Hepatic stellate cell (primary cell): Measurements from ENCODE around the gene THAP11.
A peak's percentile ranks its signal among the peaks of the same experiment; 100 is the strongest.
"Not testable (repeated sequence)": the region's sequence is repeated elsewhere in the genome, so short reads cannot be mapped to it uniquely, and the experiment has no call there.

Experiments
- DNase-seq: peaks from one replicate; pipeline ENCODE4 v3.0.0; 2011; ENCODE audit warnings: low spot score

The THAP11 gene

DNA sequence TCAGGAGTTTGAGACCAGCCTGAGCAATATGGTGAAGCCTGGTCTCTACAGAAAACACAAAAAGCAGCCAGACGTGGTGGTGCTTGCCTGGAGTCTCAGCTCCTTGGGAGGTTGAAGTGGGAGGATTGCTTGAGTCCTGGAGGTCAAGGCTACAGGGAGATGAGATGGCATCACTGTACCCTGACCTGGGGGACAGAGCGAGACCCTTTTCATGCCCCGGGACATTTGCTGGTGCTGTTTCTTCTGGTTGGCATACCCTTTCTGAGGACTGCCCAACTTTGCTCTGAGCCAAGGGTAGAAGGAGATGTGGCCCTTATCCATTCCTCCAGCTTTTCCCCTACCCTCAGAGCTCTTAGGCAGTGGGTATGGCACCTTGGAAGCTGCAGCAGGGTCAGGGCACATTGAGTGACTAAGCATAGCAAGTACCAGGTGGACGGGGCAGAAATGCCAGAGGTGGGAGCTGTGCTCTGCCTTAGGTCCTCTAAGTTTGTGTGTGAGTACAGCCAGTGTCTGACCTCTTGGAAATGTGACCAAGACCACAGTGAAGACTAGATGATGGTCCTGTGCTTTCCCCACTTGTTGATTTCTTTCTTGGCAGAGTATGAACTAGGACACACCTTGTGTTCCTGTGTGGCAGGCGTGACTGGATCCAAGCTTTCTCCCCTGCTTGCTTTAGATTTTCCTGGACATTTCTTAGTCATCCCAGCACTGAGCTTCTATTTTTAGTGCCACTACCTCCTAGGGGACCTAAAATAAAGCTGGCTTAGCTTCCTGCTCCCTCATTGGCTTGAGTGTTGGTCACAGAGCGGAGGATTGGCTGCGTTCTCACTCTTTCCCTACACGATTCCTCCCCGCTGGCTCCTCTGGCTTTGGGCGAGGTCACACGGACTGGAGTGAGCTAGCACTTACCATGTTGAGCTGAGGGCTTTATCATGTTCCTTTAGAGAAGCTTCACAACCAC is 20.8 kb downstream of the THAP11 start:
- DNase-seq = peak; percentile 92

DNA sequence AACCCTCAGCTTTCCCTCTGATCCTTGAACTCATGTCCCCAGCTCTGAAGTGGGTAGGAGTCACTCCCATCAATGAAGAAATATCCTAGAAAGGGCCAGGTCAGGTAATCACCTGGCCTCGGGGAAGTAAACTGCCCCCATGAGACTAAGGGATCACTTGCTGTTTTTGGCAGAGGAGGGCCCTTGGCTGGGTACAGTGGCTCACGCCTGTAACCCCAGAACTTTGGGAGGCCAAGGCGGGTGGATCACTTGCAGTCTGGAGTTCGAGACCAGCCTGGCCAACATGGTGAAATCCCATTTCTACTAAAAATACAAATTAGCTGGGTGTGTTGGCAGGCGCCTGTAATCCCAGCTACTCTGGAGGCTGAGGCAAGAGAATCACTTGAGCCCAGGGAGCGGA is 21.9 kb downstream of the THAP11 start:
- not testable (repeated sequence) for DNase-seq

DNA sequence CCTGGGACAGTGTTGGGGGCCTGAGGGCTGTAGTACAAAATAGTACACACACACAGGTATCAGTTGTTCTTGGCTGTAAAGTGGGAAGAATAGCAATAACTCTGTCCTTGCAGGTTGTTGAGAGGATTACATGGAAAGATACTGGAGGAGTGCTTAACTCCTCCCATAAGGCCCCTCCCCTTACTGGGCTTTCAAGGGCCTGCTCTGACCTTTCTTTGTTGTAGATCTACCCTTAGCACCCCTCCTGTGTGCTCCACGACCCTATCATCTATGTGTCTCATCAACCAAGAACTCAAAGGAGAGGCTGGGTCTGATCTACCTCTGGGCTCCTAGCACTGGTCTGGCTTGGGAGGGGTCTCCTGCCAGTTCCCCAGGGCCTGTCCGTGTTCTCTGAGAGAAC is 22.5 kb downstream of the THAP11 start:
- no peak for DNase-seq

DNA sequence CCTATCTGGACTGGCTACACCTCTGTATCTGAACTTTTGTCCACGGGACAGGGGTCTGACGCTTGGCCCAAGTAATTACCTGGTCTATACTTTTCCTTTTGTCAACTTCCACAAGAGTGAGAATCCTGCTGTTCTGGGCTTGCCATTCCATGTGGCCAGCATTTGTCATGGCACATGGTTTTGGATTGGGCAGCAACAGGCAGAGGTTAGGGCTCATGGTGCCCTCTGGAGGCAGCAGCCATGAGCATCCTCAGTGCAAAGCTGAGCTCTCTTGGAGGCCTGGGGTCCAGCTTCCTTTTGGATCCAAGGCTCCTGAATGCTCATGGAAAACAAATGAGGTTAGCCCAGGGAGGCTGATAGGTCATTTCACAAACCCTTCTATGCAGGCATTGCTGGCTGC is 23.2 kb downstream of the THAP11 start:
- DNase-seq = peak; percentile 55

DNA sequence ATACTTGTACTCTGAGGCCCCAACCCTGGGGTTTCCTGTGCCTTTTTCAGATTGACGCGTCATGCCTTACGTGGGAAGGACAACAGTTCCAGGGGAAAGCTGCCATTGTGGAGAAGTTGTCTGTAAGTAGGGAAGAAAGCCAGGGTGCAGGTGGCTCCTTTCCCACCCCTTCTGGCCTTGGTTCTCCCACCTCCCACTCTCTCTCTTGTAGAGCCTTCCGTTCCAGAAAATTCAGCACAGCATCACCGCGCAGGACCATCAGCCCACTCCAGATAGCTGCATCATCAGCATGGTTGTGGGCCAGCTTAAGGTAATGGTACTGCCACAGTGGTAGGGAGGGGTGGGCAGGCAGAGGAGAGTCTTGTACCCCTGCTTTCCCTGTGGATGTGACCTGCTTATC is 26.2 kb downstream of the THAP11 start:
- no peak for DNase-seq

DNA sequence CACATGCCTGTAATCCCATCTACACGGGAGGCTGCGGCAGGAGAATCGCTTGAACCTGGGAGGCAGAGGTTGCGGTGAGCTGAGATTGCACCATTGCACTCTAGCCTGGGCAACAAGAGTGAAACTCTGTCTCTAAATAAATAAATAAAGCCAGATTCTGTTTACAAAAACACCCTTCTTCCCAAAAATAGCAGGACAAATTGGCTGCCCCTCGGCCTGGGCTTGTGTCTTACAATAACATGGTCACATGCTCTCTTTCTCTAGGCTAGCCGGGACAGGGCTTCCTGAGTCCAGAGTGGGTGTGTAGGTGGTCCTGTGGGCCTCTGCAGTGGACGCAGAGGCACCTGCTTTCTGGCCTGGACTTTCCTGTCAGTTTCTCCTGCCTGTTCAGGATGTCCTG is 27.5 kb downstream of the THAP11 start:
- no peak for DNase-seq

DNA sequence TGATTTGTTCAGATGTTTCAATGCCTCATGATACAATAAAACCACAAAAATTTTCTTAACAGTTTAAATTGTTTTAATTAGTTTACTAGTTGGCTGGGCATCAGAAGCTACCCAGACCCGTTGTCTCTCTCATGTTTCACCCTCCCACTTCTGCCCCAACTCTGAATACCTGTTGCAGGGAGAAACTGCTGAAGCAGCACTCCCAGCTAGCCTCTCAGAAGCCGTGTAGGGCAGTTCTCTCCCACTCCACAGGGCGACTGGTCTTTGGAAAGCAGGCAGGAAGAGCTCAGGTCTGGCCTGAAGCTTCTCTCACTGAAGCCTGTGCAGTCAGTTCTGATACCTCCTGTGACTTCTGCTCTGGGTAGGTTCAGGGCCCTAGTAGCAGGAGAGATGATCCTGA is 29.1 kb downstream of the THAP11 start:
- no peak for DNase-seq

DNA sequence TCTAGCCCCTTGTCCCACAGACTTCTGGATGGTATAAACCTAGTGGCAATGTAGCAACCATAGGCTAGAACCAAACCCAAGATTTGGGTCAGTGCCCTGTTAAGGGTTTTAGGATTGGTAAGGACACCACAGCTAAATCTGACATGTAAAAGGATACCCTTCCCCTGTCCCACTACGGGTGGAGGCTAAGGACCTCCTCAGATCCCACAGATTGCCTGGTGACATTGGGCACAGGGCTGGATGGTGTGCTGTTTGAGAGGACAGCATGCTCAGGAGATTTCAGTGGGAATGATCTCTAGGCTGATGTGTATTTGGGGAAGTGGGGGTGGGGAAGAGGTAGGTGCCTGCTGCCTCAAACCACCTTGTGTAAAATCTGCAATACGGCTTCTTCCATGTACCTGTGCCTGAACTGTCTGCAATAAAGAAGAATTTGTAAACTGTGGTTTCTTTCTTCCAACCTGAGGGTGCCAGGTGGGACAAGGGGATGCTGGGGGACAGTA is 30.1 kb downstream of the THAP11 start:
- no peak for DNase-seq

DNA sequence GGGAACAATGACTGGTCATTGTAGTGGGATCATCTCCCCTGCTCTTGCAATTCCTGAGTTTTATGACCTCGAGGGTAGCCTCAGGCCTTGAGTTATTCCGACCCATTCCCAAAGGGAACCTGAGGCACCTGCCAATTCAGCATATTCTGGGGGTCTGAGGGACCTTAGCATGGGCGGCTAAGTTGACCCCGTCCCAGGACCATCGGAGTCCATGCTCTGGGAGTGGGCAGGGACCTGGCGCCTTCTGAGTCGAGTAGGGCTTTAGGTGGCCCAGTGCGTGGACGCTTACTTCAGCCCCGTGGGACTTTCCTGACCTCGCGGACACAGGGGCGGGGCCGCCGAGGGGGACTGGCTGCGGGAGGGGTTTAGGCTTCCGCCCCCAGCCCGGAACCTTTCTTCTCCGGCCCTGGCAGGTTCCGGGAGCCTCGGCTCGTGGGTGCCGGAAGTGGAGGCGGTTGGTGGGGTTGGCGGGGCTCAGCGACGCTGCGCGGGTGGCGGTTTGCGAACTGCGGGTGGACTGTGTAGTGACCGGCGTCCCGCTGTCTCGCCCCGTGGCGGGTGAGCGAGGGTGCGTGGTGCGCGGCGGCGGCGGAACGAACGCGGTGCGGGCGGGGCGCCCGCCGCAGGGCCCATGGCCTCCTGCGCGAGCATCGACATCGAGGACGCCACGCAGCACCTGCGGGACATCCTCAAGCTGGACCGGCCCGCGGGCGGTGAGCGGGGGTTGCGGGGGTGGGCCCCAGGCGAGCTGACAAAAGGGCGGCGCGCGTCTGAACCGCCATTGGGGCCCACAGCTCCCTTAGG is 30.7 kb downstream of the THAP11 start, which contains the start of gene EDC4:
EDC4 (plus strand) TSS at position 422 of the 804 bp plus-strand sequence; CDS start at position 632, 210 bp downstream.
- DNase-seq = peak; percentile 92

DNA sequence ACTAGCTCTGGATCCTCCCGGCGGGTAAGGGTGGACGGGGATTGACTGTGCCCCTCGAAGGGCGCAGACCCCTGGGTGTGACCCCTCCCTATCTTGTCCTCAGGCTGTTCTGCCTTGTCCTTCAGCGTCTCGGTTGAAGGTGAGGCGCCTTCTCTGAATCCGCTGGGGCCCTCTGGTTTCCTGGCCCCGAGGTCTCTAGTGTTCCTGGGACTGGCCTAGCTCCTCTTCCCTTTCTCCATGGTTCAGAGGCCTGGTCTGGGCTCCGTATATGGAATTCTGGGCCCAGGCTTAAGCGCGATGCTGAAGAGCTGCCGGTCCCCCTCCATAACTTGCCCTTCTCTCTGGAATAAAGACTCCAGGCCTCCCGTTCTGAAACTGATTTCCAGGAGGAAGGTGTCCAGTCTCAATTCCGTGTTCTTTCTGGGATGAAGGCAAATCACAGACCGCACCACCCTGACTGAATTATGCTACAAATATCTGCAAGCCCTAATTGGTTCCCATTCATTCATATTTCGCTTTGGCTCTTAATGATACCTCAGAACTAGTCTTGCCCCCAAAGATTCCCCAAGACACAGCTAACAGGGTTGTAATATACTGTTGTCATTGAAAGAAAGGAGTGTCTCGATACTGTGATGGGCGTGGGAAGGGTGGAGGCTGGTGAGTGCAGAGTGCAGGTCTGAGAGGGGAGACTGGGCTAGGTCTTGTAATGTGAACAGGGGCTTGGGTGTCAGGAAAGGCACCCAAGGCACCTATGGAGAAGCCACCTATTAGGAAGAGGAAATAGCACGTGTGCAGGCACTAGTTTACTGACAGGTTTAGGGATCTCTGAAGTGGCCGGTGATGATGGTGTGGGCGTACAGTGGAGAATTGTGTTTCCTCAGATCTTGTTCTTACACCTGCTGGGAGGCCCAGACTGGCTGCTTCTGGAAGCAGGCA is 31.6 kb downstream of the THAP11 start:
- no peak for DNase-seq

DNA sequence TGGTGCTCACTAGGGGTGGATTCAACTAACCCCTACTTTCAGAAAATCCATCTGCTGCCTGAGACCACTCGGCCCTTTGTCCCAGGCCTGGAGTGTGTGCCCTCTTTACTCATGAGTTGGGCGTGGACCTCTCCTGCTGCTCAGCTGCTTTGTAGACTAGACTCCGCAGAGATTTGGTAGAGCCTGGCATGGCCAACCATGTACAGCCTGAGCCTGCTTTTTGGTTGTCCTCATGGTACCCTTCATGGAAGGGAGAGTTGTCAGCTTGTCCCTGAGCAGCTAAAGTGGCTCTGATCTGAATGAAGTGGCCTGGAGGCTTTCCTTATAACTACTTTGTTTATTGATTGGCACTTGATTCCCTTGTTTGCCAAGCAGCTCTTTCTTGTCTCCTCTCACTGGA is 32.3 kb downstream of the THAP11 start:
- no peak for DNase-seq

DNA sequence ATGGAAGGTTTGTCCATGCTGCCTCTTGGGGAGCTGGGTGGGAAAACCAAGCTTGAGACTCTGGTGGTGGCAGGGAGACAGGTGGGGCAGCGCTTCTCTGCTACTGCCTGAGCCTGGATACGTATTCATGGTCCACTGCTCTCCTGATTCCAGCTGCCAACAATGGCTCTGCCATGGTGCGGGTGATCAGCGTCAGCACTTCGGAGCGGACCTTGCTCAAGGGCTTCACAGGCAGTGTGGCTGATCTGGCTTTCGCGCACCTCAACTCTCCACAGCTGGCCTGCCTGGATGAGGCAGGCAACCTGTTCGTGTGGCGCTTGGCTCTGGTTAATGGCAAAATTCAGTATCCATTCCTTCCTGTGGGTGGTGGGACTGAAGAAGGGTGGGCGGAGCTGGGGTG is 34.9 kb downstream of the THAP11 start:
- no peak for DNase-seq

DNA sequence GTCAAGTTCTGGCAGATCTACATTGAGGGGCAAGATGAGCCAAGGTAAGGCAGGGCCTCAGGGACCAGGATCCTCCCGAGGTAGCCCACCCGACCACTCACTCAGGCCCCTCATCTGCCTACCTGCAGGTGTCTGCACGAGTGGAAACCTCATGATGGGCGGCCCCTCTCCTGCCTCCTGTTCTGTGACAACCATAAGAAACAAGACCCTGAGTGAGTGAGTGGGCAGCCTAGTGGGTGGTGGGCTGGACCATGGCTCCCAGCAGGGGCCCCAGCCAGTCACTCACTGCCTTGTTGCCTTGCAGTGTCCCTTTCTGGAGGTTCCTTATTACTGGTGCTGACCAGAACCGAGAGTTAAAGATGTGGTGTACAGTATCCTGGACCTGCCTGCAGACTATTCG is 36.1 kb downstream of the THAP11 start:
- no peak for DNase-seq

DNA sequence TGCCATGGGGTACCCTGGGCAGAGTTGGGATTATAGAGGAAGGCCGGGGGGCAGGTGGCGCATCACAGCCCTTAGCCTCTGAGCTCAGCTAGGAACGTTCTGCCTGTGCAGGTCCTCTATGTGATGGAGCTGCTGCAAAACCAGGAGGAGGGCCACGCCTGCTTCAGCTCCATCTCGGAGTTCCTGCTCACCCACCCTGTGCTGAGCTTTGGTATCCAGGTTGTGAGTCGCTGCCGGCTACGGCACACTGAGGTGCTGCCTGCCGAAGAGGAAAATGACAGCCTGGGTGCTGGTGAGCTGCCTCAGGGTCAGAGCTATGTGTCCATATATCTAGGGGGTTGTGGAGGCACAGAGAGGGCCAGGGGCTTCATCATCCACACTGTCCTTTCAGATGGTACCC is 36.7 kb downstream of the THAP11 start:
- no peak for DNase-seq

DNA sequence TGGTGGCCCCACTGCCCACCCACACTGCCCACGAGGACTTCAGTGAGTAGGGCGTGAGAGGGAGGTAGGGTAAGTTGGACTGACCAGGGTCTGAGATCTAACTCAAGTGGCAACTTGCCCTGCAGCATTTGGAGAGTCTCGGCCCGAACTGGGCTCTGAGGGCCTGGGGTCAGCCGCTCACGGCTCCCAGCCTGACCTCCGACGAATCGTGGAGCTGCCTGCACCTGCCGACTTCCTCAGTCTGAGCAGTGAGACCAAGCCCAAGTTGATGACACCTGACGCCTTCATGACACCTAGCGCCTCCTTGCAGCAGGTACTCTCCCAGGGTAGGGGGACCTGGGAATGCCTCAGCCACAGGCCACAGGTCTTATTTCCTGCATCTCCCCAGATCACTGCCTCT is 37.3 kb downstream of the THAP11 start:
- DNase-seq = no peak

DNA sequence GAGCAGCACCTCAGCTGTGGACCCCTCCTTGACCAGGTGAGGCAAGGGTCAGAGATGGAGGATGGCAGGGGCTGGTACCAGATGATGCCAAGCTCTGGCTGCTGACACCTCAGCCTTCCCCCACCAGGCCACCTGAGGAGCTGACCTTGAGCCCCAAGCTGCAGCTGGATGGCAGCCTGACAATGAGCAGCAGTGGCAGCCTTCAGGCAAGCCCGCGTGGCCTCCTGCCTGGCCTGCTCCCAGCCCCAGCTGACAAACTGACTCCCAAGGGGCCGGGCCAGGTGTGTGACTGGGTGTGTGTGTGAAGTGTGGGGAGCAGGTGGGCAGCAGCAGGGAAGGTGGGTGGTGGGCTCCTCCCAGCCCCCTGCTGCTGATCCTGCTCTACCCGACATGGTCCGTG is 37.8 kb downstream of the THAP11 start:
- no peak for DNase-seq

DNA sequence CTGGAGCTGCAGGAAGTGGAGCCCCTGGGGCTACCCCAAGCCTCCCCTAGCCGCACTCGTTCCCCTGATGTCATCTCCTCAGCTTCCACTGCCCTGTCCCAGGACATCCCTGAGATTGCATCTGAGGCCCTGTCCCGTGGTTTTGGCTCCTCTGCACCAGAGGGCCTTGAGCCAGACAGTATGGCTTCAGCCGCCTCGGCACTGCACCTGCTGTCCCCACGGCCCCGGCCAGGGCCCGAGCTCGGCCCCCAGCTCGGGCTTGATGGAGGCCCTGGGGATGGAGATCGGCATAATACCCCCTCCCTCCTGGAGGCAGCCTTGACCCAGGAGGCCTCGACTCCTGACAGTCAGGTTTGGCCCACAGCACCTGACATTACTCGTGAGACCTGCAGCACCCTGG is 38.5 kb downstream of the THAP11 start:
- DNase-seq = no peak

DNA sequence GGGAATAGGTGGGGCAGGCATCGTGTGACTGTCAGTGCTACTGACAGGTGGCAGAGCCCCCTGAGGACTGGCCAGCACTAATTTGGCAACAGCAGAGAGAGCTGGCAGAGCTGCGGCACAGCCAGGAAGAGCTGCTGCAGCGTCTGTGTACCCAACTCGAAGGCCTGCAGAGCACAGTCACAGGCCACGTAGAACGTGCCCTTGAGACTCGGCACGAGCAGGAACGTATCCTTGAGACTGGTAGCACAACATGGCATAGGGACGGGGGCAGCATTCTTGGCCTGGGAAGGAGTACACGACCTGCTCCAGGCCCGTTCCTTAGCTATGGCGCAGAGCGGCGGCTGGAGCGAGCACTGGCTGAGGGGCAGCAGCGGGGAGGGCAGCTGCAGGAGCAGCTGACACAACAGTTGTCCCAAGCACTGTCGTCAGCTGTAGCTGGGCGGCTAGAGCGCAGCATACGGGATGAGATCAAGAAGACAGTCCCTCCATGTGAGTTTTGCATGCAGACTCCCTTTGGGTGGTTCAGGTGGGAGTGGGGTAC is 39.6 kb downstream of the THAP11 start:
- DNase-seq = no peak

DNA sequence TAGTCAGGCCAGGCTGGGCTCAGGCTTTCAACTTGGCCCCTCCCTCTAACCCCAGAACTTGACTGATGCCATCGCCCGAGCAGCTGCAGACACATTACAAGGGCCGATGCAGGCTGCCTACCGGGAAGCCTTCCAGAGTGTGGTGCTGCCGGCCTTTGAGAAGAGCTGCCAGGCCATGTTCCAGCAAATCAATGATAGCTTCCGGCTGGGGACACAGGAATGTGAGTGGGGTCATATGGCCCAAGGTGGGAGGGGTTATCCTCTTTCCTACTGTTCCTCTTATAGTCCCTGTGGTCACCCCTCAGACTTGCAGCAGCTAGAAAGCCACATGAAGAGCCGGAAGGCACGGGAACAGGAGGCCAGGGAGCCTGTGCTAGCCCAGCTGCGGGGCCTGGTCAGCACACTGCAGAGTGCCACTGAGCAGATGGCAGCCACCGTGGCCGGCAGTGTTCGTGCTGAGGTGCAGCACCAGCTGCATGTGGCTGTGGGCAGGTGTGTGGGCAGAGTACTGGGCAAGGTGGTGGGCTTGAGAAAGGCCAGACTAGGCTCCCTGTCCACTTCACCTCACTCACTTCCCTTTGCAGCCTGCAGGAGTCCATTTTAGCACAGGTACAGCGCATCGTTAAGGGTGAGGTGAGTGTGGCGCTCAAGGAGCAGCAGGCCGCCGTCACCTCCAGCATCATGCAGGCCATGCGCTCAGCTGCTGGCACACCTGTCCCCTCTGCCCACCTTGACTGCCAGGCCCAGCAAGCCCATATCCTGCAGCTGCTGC is 40.4 kb downstream of the THAP11 start:
- DNase-seq = no peak

DNA sequence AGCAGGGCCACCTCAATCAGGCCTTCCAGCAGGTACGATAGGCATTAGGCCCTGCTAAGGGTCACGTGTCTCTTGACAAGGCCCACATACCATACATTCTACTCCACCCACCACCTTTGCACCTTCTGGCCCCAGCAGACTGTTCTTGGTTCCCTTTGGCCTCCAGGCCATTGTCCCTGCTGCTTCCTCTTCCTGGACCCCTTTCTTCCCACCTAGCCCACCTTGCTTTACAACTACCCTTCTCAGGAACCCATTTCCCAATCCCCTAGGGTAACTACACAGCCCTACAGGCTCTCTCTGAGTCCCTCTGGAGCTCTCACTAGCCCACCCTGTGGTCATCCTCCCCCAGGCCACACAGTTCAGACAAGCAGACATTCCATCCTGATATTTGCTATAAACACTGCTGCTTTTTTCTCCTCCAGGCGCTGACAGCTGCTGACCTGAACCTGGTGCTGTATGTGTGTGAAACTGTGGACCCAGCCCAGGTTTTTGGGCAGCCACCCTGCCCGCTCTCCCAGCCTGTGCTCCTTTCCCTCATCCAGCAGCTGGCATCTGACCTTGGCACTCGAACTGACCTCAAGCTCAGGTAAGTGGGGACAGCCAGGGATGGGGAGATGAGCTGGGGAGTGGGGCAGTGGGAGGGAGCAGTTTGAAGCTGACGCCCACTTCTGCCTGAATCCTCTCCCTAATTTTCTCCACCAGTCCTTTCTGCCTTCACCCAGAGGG is 41.2 kb downstream of the THAP11 start:
- DNase-seq = no peak
